Measurements from ENCODE around the gene DNAJC16. TPM values are rescaled to one million over a fixed set of nuclear protein-coding genes. Genes with fewer than 3 reads are reported as not detected.
A peak's percentile ranks its signal among the peaks of the same experiment; 100 is the strongest.

DNAJC16 gene
- total and polyA plus RNA-seq, 9 of the 15 experiments (the other 6 are each of a cell fraction or from before 2014, with no cell fraction given), result 6.9 to 16.8 (median 12.8) TPM

DNA sequence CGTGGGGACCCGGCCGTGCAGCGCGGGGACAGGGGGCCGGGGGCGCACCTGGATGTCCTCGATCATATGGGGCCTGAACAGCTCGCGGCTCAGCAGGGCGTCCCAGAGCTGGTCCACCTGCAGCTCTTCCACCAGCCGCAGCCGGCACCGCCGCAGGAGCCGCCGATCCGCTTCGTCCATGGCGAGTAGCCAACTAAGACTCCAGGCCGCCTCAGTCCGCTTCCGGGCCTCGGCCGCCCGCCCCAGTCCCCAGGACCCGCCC, 2.7 kb upstream of the DNAJC16 start, which contains the start of gene CASP9 (continued):
- no peak for TF ChIP-seq HDGF (IDR thresholded peaks at IDR 0.05)
- peak; percentile 36 for TF ChIP-seq MAX (CRISPR knock-in tag; IDR thresholded peaks at IDR 0.05)
- peak; percentile 74; the same call in 1 of the 2 replicates for TF ChIP-seq ZBTB17 (CRISPR knock-in tag; IDR thresholded peaks at IDR 0.05)
- no peak for TF ChIP-seq KLF6 (CRISPR knock-in tag; IDR thresholded peaks at IDR 0.05; ENCODE audit: borderline replicate concordance)
- no peak for TF ChIP-seq EP300 (IDR thresholded peaks at IDR 0.05; ENCODE audit: low read length)
- peak; percentile 72 for TF ChIP-seq EGR1 (conservative IDR thresholded peaks at IDR 0.05)
- TF ChIP-seq POLR2H (tag; IDR thresholded peaks at IDR 0.05; ENCODE audit: low read depth), result peak; percentile 75
- TF ChIP-seq, protein P1, sequence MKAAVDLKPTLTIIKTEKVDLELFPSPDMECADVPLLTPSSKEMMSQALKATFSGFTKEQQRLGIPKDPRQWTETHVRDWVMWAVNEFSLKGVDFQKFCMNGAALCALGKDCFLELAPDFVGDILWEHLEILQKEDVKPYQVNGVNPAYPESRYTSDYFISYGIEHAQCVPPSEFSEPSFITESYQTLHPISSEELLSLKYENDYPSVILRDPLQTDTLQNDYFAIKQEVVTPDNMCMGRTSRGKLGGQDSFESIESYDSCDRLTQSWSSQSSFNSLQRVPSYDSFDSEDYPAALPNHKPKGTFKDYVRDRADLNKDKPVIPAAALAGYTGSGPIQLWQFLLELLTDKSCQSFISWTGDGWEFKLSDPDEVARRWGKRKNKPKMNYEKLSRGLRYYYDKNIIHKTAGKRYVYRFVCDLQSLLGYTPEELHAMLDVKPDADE (conservative IDR thresholded peaks at IDR 0.05; ENCODE audit: control insufficient read depth, low read depth, low read length), result peak; percentile 46; the same call in 1 of the 2 replicates
- no peak for TF ChIP-seq ETV6 (IDR thresholded peaks at IDR 0.05; ENCODE audit: borderline replicate concordance in 1 of 2, low read depth in 2 of 2, low read length in 1 of 2)
- TF ChIP-seq ETV6 (CRISPR knock-in tag; IDR thresholded peaks at IDR 0.05; ENCODE audit: borderline replicate concordance), result no peak
- no peak for TF ChIP-seq SMARCC2 (IDR thresholded peaks at IDR 0.05; ENCODE audit: low read depth)
- TF ChIP-seq FOXA3 (CRISPR knock-in tag; conservative IDR thresholded peaks at IDR 0.05 in 1 of 2, IDR thresholded peaks at IDR 0.05 in 1 of 2), result no peak
- TF ChIP-seq, protein P2, sequence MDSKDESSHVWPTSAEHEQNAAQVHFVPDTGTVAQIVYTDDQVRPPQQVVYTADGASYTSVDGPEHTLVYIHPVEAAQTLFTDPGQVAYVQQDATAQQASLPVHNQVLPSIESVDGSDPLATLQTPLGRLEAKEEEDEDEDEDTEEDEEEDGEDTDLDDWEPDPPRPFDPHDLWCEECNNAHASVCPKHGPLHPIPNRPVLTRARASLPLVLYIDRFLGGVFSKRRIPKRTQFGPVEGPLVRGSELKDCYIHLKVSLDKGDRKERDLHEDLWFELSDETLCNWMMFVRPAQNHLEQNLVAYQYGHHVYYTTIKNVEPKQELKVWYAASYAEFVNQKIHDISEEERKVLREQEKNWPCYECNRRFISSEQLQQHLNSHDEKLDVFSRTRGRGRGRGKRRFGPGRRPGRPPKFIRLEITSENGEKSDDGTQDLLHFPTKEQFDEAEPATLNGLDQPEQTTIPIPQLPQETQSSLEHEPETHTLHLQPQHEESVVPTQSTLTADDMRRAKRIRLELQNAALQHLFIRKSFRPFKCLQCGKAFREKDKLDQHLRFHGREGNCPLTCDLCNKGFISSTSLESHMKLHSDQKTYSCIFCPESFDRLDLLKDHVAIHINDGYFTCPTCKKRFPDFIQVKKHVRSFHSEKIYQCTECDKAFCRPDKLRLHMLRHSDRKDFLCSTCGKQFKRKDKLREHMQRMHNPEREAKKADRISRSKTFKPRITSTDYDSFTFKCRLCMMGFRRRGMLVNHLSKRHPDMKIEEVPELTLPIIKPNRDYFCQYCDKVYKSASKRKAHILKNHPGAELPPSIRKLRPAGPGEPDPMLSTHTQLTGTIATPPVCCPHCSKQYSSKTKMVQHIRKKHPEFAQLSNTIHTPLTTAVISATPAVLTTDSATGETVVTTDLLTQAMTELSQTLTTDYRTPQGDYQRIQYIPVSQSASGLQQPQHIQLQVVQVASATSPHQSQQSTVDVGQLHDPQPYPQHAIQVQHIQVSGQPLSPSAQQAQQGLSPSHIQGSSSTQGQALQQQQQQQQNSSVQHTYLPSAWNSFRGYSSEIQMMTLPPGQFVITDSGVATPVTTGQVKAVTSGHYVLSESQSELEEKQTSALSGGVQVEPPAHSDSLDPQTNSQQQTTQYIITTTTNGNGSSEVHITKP (IDR thresholded peaks at IDR 0.05; ENCODE audit: partially characterized antibody), result no peak
- TF ChIP-seq MCM2 (IDR thresholded peaks at IDR 0.05; ENCODE audit: low read depth), result no peak
- TF ChIP-seq ZBTB11 (CRISPR knock-in tag; IDR thresholded peaks at IDR 0.05), result peak in 1 of 3 experiments; percentile 63; a peak in 2 of 6 replicates
- no peak for TF ChIP-seq RBM39 (optimal IDR thresholded peaks at IDR 0.05; ENCODE audit: low read depth, low read length)

All from K562 (cell line).